SK-N-MC (cell line): ENCODE measurements around the gene COLGALT1.

ENCODE experiments used
- EZH2 ChIP-seq: fragments of 200-600 bp; sonication (generic); IDR thresholded peaks from one replicate; pipeline ENCODE4 v1.6.1; 2017; ENCODE audit warnings: antibody characterized with exemption
- POLR2AphosphoS5 ChIP-seq: IDR thresholded peaks from 2 replicates; pipeline ENCODE4 v1.6.1; 2012; ENCODE audit warnings: mild to moderate bottlenecking, low read depth, low read length, borderline replicate concordance

- TF ChIP-seq POLR2AphosphoS5 (no peak), EZH2 (no peak)
Measured at GRCh38 chr19:17562561-17562960, 7.1 kb downstream of the COLGALT1 start.
